H1 (cell line): ENCODE data around the gene NFATC1.

ENCODE experiments used
- CTCF ChIP-seq, 3 experiments: IDR thresholded peaks; 1 replicate in 2 of 3; 2 replicates in 1 of 3; pipeline versions ENCODE4 v1.5.1 to v1.6.1; 2011; ENCODE audit warnings: low read length in 3 of 3, mild to moderate bottlenecking in 3 of 3, inconsistent platforms in 2 of 3, low read depth in 1 of 3, moderate library complexity in 1 of 3; ENCODE audit not compliant: insufficient read depth in 1 of 3; ENCODE audit errors: control extremely low read depth in 1 of 3
- POLR2AphosphoS5 ChIP-seq: IDR thresholded peaks from 2 replicates; pipeline ENCODE4 v1.6.1; 2011; ENCODE audit warnings: low read depth, low read length

DNA sequence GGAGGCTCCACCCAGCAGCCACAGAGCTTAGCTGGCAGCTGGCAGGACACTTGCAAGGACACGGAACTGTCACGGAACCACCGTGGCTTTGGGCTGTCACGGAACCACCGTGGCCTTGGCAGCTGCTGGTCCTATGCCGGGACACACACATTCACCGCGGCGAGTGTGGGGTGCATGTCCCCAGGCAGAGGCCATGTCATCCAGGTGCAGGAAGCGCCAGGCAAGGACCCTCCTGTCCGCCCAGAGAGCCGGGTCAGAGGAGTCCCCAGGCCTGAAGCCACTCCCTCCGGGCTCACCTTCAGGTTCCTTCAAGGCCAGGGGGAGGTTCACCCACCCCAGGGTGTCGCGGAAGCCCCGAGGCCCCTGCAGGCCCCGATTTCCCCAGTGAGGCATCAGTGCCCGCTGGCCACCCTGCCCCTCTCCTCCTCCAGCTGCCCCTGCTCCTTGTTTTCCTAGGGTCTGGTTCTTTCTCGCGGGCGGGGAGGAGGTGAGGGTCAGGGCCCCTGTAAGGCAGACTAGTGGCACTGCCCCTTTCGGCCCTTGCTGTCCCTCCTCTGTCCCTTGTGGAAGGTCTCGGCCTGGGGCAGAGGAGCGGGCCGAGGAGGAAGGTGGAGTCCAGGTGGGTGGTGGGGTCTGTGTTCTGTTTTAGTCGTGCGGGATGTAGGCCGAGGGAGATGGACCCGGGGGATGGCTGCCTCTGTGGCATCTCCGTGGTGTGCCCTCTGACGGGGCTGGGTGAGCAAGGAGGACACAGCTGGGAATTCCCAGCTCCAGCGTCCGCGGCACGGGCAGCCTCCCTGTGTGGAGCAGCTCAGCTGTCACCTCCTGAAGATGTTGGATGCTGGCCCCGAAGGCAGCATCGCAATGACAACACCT, 60.6 kb downstream of the NFATC1 start:
- no peak for TF ChIP-seq CTCF (IDR thresholded peaks at IDR 0.05; ENCODE audit: control extremely low read depth in 1 of 3, insufficient read depth in 1 of 3, low read depth in 1 of 3, low read length in 3 of 3)
- TF ChIP-seq POLR2AphosphoS5: no peak
